CD4-positive, alpha-beta memory T cell (primary cell): Measurements from ENCODE around the gene MACF1. TPM values are rescaled to one million over a fixed set of nuclear protein-coding genes. Genes with fewer than 3 reads are reported as not detected.

Experiments
- CTCF ChIA-PET: fragments of 350-600 bp; sonication (Branson Sonifier 250); formaldehyde crosslinking; loops from one replicate; lab custom pipeline; 2021; ENCODE audit warnings: inconsistent platforms; ENCODE audit not compliant: partially characterized antibody; lab: Charles Lee
- POLR2A ChIA-PET: fragments of 350-600 bp; sonication (Branson Sonifier 250); formaldehyde crosslinking; loops from one replicate; lab custom pipeline; 2021; ENCODE audit not compliant: partially characterized antibody; lab: Charles Lee
- DNase-seq, 5 donors: peaks; one replicate each; pipeline versions ENCODE4 v3.0.0 to v3.0.0-alpha.2; 2020 to 2022; ENCODE audit warnings: mixed read lengths in 1 of 5
- H3K27ac ChIP-seq: one replicate; pipeline ENCODE4 v1.7.0; 2013; ENCODE audit warnings: low read depth, low read length
- H3K27me3 ChIP-seq: 2 replicates; pipeline ENCODE4 v1.7.0; 2013; ENCODE audit warnings: mild to moderate bottlenecking, low read length, moderate library complexity; ENCODE audit not compliant: insufficient read depth
- H3K36me3 ChIP-seq: 2 replicates; pipeline ENCODE4 v1.7.0; 2013; ENCODE audit warnings: mild to moderate bottlenecking, low read length, moderate library complexity; ENCODE audit not compliant: insufficient read depth
- H3K4me1 ChIP-seq: 2 replicates; pipeline ENCODE4 v1.7.0; 2013; ENCODE audit warnings: mild to moderate bottlenecking, low read length, moderate library complexity; ENCODE audit not compliant: insufficient read depth
- H3K4me3 ChIP-seq, 2 donors: one replicate each; pipeline ENCODE4 v1.7.0; 2013; ENCODE audit warnings: low read length in 2 of 2, mild to moderate bottlenecking in 1 of 2
- H3K9me3 ChIP-seq, 2 donors: one replicate each; pipeline ENCODE4 v1.7.0; 2013; ENCODE audit warnings: low read length in 2 of 2, control low read depth in 1 of 2; ENCODE audit not compliant: control insufficient read depth in 1 of 2
- H3K27ac Mint-ChIP-seq, 7 donors: one replicate each; pipeline ENCODE4 v1.8.0; 2020 to 2021; ENCODE audit warnings: mixed read lengths in 7 of 7, mild to moderate bottlenecking in 6 of 7, inconsistent platforms in 3 of 7, moderate library complexity in 3 of 7
- H3K27me3 Mint-ChIP-seq, 2 donors: one replicate each; pipeline ENCODE4 v1.8.0; 2020 to 2021; ENCODE audit warnings: mixed read lengths in 2 of 2
- H3K36me3 Mint-ChIP-seq, 2 donors: one replicate each; pipeline ENCODE4 v1.8.0; 2020 to 2021; ENCODE audit warnings: mixed read lengths in 2 of 2, inconsistent platforms in 1 of 2, mild to moderate bottlenecking in 1 of 2
- H3K4me1 Mint-ChIP-seq, 4 donors: one replicate each; pipeline ENCODE4 v1.8.0; 2020 to 2021; ENCODE audit warnings: mixed read lengths in 4 of 4, mild to moderate bottlenecking in 1 of 4
- H3K4me3 Mint-ChIP-seq, 8 donors: one replicate each; pipeline ENCODE4 v1.8.0; 2020 to 2021; ENCODE audit warnings: mixed read lengths in 8 of 8, mild to moderate bottlenecking in 7 of 8, moderate library complexity in 6 of 8, inconsistent platforms in 3 of 8
- H3K9me3 Mint-ChIP-seq, 8 donors: one replicate each; pipeline ENCODE4 v1.8.0; 2020 to 2021; ENCODE audit warnings: mixed read lengths in 8 of 8, mild to moderate bottlenecking in 5 of 8, inconsistent platforms in 3 of 8, moderate library complexity in 1 of 8
- intact Hi-C: fragments of 100-400 bp; cut with micrococcal nuclease; formaldehyde crosslinking; loops from one replicate; pipeline ENCODE4 v1.15.1; 2023
- polyA plus RNA-seq, 2 donors: library from polyadenylated mRNA; unstranded; fragments of 300-500 nt; fragmentation: Illumina TruSeq; gene quantifications; one replicate each; pipeline ENCODE4 v1.2.3, GENCODE V29; 2021
- total RNA-seq, 2 experiments: library from RNA; stranded (reverse); gene quantifications; one replicate each; pipeline ENCODE4 v1.2.3, GENCODE V29; 2021

Gene MACF1
- total and polyA plus RNA-seq, 4 experiments from 2014 or later = 6.8 to 387 (median 222) TPM

DNA sequence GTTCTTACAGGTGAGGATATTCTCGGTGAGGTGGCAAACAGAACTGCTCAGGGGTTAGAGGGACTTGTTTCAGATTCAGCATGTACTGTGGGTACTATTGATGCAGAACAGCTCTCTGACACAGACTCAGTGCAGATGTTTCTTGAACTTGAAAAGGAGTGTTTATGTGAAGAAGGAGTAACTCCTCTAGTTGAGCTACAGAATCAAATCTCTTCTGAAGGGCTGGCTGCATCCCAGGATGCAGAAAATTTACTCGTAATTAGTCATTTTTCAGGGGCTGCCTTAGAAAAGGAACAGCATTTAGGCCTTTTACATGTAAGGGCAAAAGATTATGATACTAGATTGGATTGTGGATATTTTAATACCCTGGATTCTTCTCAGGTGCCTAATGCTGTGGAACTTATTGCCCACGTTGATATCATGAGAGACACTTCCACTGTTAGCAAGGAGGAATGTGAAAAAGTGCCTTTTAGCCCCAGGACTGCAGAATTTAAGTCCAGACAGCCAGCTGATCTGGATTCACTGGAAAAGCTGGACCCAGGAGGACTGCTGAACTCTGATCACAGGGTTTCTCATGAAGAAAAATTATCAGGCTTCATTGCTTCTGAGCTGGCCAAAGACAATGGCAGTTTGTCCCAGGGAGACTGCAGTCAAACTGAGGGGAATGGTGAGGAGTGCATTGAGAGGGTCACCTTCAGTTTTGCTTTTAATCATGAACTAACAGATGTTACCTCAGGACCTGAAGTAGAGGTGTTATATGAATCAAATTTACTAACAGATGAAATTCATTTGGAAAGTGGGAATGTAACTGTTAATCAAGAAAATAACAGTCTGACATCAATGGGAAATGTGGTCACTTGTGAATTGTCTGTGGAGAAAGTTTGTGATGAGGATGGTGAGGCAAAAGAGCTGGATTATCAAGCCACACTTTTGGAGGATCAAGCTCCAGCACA, 207.3 kb downstream of the MACF1 start:
- Mint-ChIP-seq H3K9me3 (no peaks in the 10 kb centered on the region), H3K36me3 (peaks cover 6 to 31% of the 10 kb centered on the region in 2 donors), H3K27me3 (no peaks in the 10 kb centered on the region), H3K4me1 (peaks cover 35 to 70% (median 55%) of the 10 kb centered on the region in 4 donors), H3K4me3 (no peak overlapping the region), H3K27ac (peak overlapping the region in 5 of 7 donors; percentile 41 to 81 (median 43))
- Histone ChIP-seq H3K36me3 (peaks cover 7% of the 10 kb centered on the region), H3K4me1 (peaks cover 39% of the 10 kb centered on the region), H3K9me3 (no peaks in the 10 kb centered on the region), H3K27ac (no peak overlapping the region), H3K27me3 (no peaks in the 10 kb centered on the region), H3K4me3 (no peak overlapping the region)
- intact Hi-C loops = loop anchor here (1.0 to 10.0 kb wide), 3 partner anchors 47 to 314 kb away; no protein-coding TSS in a partner anchor
- POLR2A ChIA-PET = interaction anchor here (0.7 to 2.2 kb wide), 6 partner anchors 12 to 219 kb away, joined by 3 to 12 read pairs (median 3); no protein-coding TSS in a partner anchor
- CTCF ChIA-PET = interaction anchor here (0.6 to 4.3 kb wide), 25 partner anchors 8 to 313 kb away, joined by 3 to 61 read pairs (median 5); no protein-coding TSS in a partner anchor
- no peak for DNase-seq

DNA sequence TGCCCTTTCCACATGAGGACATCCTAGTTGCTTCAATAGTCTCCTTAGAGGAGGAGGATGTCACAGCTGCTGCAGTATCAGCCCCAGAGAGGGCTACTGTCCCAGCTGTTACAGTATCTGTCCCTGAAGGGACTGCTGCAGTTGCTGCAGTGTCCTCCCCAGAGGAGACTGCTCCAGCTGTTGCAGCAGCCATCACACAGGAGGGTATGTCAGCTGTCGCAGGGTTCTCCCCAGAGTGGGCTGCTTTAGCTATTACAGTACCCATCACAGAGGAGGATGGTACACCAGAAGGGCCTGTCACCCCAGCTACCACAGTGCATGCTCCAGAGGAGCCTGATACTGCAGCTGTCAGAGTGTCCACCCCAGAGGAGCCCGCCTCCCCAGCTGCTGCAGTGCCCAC, 208.4 kb downstream of the MACF1 start:
- ChIA-PET POLR2A (interaction anchor here (0.5 to 0.7 kb wide), 2 partner anchors 38 to 220 kb away, joined by 3 read pairs; no protein-coding TSS in a partner anchor), CTCF (interaction anchor here (0.6 to 4.3 kb wide), 8 partner anchors 12 to 311 kb away, joined by 3 to 61 read pairs (median 6); no protein-coding TSS in a partner anchor)
- Mint-ChIP-seq H3K9me3 (no peaks in the 10 kb centered on the region), H3K27ac (peak overlapping the region in 1 of 7 donors; percentile 6), H3K4me3 (no peak overlapping the region), H3K4me1 (peaks cover 24 to 62% (median 45%) of the 10 kb centered on the region in 4 donors), H3K27me3 (no peaks in the 10 kb centered on the region), H3K36me3 (peaks cover 7 to 34% of the 10 kb centered on the region in 2 donors)
- Histone ChIP-seq H3K36me3 (peaks cover 7% of the 10 kb centered on the region), H3K4me3 (no peak overlapping the region), H3K27me3 (no peaks in the 10 kb centered on the region), H3K4me1 (peaks cover 29% of the 10 kb centered on the region), H3K9me3 (no peaks in the 10 kb centered on the region), H3K27ac (no peak overlapping the region)
- intact Hi-C loops = loop anchor here (10.0 kb wide), 1 partner anchor 48 kb away; no protein-coding TSS in a partner anchor
- DNase-seq = no peak

DNA sequence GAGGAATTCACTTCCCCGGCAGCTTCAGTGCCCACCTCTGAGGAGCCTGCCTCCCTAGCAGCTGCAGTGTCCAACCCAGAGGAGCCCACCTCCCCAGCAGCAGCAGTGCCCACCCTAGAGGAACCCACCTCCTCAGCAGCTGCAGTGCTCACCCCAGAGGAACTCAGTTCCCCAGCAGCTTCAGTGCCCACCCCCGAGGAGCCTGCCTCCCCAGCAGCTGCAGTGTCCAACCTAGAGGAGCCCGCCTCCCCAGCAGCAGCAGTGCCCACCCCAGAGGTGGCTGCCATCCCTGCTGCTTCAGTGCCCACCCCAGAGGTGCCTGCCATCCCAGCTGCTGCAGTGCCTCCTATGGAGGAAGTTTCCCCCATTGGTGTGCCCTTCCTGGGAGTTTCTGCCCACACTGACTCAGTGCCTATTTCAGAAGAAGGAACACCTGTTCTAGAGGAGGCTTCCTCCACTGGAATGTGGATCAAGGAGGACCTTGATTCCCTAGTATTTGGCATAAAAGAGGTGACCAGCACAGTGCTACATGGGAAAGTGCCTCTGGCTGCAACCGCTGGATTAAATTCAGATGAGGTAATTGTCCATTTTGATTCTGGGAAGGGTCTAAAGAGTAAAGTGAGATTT, 209.5 kb downstream of the MACF1 start:
- no peak for DNase-seq
- Histone ChIP-seq H3K4me3 (no peak overlapping the region), H3K4me1 (peaks cover 27% of the 10 kb centered on the region), H3K27ac (no peak overlapping the region), H3K9me3 (no peaks in the 10 kb centered on the region), H3K36me3 (peaks cover 7% of the 10 kb centered on the region), H3K27me3 (no peaks in the 10 kb centered on the region)
- Mint-ChIP-seq H3K4me1 (peaks cover 25 to 63% (median 46%) of the 10 kb centered on the region in 4 donors), H3K27me3 (no peaks in the 10 kb centered on the region), H3K27ac (peak overlapping the region in 3 of 7 donors; percentile 32 to 79 (median 62)), H3K4me3 (no peak overlapping the region), H3K36me3 (peaks cover 12 to 39% of the 10 kb centered on the region in 2 donors), H3K9me3 (no peaks in the 10 kb centered on the region)
- CTCF ChIA-PET = interaction anchor here (1.2 kb wide), 2 partner anchors 11 to 15 kb away, joined by 3 to 4 read pairs; no protein-coding TSS in a partner anchor
- intact Hi-C loops = loop anchor here (10.0 kb wide), 1 partner anchor 49 kb away; no protein-coding TSS in a partner anchor
- POLR2A ChIA-PET = no interaction called here

DNA sequence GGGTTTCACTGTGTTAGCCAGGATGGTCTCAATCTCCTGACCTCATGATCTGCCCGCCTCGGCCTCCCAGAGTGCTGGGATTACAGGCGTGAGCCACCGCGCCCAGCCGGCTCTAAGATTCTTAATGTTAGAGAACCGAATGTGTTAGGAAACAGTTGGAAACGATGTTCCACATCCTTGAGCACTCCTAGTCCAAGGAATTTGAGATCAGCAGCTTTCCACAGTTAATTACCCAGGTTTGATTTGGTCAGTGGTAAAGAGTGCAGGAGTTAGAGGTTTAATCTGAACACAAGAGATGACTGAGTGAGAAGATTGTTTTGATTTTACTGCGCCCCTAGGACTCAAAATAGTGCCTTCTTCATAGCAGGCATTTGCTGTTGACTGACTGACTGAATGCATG, 211.1 kb downstream of the MACF1 start:
- Mint-ChIP-seq H3K4me1 (peaks cover 16 to 51% (median 39%) of the 10 kb centered on the region in 4 donors), H3K27me3 (no peaks in the 10 kb centered on the region), H3K27ac (peak overlapping the region in 2 of 7 donors; percentile 1 to 12), H3K4me3 (no peak overlapping the region), H3K9me3 (no peaks in the 10 kb centered on the region), H3K36me3 (peaks cover 12 to 42% of the 10 kb centered on the region in 2 donors)
- H3K27ac ChIP-seq = no peak overlapping the region
- no peak overlapping the region for H3K4me3 ChIP-seq
- ChIA-PET CTCF (interaction anchor here (1.2 kb wide), 2 partner anchors 10 to 17 kb away, joined by 3 to 4 read pairs; no protein-coding TSS in a partner anchor), POLR2A (no interaction called here)
- H3K4me1 ChIP-seq = peaks cover 14% of the 10 kb centered on the region
- no peaks in the 10 kb centered on the region for H3K27me3 ChIP-seq
- DNase-seq = no peak
- H3K9me3 ChIP-seq = no peaks in the 10 kb centered on the region
- intact Hi-C loops = loop anchor here (10.0 kb wide), 1 partner anchor 51 kb away; no protein-coding TSS in a partner anchor
- H3K36me3 ChIP-seq = peaks cover 7% of the 10 kb centered on the region

DNA sequence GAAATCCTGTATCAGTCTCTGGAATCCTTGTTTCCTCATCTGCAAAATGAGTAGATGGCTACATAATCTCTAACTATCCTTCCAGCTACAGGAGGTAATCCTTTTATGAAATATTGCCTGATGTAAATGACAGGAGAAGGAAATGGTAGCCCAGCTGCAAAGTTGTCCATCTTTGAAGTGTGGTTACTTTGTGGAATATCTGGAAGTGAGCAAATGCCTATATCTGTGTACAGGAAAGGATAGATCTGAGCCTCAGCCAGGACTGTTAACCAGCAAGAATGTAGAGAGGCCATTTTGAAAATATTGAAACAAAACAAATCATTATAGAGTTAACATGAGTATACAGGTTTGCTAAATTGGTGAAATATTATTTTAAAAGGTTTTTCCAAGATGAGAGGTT, 212.1 kb downstream of the MACF1 start:
- no peaks in the 10 kb centered on the region for H3K9me3 ChIP-seq
- H3K4me3 ChIP-seq = no peak overlapping the region
- Mint-ChIP-seq H3K27me3 (no peaks in the 10 kb centered on the region), H3K4me1 (peaks cover 11 to 49% (median 31%) of the 10 kb centered on the region in 4 donors), H3K27ac (peak overlapping the region in 1 of 7 donors; percentile 12), H3K36me3 (peaks cover 12 to 39% of the 10 kb centered on the region in 2 donors), H3K4me3 (no peak overlapping the region), H3K9me3 (no peaks in the 10 kb centered on the region)
- intact Hi-C loops = loop anchor here (10.0 kb wide), 1 partner anchor 52 kb away; no protein-coding TSS in a partner anchor
- ChIA-PET POLR2A (no interaction called here), CTCF (no interaction called here)
- no peak overlapping the region for H3K27ac ChIP-seq
- H3K36me3 ChIP-seq = peaks cover 7% of the 10 kb centered on the region
- H3K4me1 ChIP-seq = peaks cover 4% of the 10 kb centered on the region
- no peaks in the 10 kb centered on the region for H3K27me3 ChIP-seq
- no peak for DNase-seq

DNA sequence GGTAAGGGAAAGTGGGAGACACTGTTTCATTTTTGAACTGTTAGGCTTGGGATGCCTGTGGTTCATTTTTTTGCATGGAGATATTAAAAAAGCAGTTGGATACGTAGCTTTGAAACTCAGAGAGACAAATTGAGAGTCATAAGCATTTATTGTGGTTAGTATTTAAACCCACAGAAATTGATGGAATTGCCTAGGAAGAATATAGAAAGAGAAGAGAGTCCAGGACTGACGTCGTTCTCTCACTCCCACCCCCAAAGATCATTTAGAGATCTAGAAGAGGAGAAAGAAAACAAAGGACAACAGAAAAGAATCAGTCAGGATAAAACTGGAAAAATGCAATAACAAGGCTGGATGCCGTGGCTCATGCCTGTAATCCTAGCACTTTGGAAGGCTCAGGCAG, 213.7 kb downstream of the MACF1 start:
- Histone ChIP-seq H3K36me3 (peaks cover 10% of the 10 kb centered on the region), H3K27ac (no peak overlapping the region), H3K4me3 (no peak overlapping the region), H3K4me1 (peaks cover 3% of the 10 kb centered on the region), H3K9me3 (no peaks in the 10 kb centered on the region), H3K27me3 (no peaks in the 10 kb centered on the region)
- intact Hi-C loops = loop anchor here (10.0 kb wide), 1 partner anchor 53 kb away; no protein-coding TSS in a partner anchor
- Mint-ChIP-seq H3K36me3 (peaks cover 17 to 45% of the 10 kb centered on the region in 2 donors), H3K4me3 (no peak overlapping the region), H3K27ac (peak overlapping the region in 4 of 7 donors; percentile 21 to 87 (median 80)), H3K9me3 (no peaks in the 10 kb centered on the region), H3K27me3 (no peaks in the 10 kb centered on the region), H3K4me1 (peaks cover 15 to 45% (median 28%) of the 10 kb centered on the region in 4 donors)
- no peak for DNase-seq
- ChIA-PET POLR2A (no interaction called here), CTCF (no interaction called here)
